GM12875 (cell line): ENCODE data around the gene CPNE7.

ENCODE experiments used
- H3K4me3 ChIP-seq: one replicate; pipeline ENCODE4 v1.5.1; 2011; ENCODE audit warnings: low read depth, low read length, control low read depth
- CTCF ChIP-seq: IDR thresholded peaks from 2 replicates; pipeline ENCODE4 v1.5.1; 2011; ENCODE audit warnings: low read depth, mild to moderate bottlenecking, control low read depth, inconsistent platforms, low read length, moderate library complexity, borderline replicate concordance; ENCODE audit not compliant: insufficient read depth

The CPNE7 gene

GRCh38 chr16:89561884-89562599 is 13.5 kb upstream of the CPNE7 start:
- peak overlapping the region; percentile 93 for H3K4me3 ChIP-seq
- no peak for TF ChIP-seq CTCF

- H3K4me3 ChIP-seq, result no peak overlapping the region
- no peak for TF ChIP-seq CTCF
Observed at GRCh38 chr16:89562939-89563338, 12.6 kb upstream of the CPNE7 start.

GRCh38 chr16:89563639-89564392 is 11.7 kb upstream of the CPNE7 start:
- H3K4me3 ChIP-seq, result no peak overlapping the region
- TF ChIP-seq CTCF, result no peak

- no peak overlapping the region for H3K4me3 ChIP-seq
- TF ChIP-seq CTCF, result no peak
Observed at GRCh38 chr16:89564476-89565255, 10.9 kb upstream of the CPNE7 start.

- no peak for TF ChIP-seq CTCF
- no peak overlapping the region for H3K4me3 ChIP-seq
Observed at GRCh38 chr16:89565256-89565505, 10.4 kb upstream of the CPNE7 start.

GRCh38 chr16:89565506-89566372 is 9.8 kb upstream of the CPNE7 start:
- no peak overlapping the region for H3K4me3 ChIP-seq
- TF ChIP-seq CTCF, result peak; percentile 78
